Measurements from ENCODE around the gene SPINK2.

Gene SPINK2

DNA sequence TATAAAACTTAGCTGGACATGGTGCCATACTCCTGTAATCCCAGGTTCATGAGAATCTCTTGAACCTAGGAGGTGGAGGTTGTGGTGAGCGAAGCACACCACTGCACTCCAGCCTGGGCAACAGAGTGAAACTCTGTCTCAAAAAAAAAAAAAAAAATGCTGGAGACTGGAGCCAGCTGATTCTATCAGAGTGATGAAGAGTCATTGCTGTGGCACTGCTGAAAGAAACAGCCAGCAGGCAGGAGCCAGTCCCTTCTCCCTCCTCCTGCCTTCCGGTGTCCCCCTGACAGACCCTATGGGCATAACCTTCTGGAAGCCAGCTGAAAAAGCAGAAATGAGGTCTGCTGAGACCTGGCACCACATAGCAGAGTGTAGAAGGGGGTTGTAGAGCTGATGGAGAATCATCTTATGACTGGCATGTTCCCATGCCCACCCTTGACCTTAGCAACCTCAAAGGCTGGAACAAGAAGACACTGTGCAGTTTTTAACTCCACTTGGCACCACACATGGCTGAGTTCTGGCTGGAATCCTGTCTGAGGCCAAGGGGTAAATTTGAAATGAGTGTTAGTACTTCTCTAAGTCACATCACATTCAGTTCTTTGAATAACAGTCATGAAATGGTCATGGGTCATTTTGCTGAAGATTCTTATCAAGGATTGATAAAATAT, 2.6 kb upstream of the SPINK2 start:
- TF ChIP-seq YY1 (IDR thresholded peaks at IDR 0.05; ENCODE audit: low read depth) = no peak
- TF ChIP-seq EGR1 (IDR thresholded peaks at IDR 0.05) = no peak
- TF ChIP-seq TCF12 (IDR thresholded peaks at IDR 0.05; ENCODE audit: low read depth) = no peak
- TF ChIP-seq, protein P1, sequence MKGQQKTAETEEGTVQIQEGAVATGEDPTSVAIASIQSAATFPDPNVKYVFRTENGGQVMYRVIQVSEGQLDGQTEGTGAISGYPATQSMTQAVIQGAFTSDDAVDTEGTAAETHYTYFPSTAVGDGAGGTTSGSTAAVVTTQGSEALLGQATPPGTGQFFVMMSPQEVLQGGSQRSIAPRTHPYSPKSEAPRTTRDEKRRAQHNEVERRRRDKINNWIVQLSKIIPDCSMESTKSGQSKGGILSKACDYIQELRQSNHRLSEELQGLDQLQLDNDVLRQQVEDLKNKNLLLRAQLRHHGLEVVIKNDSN (IDR thresholded peaks at IDR 0.05) = no peak
- no peak for TF ChIP-seq CREB1 (IDR thresholded peaks at IDR 0.05; ENCODE audit: low read depth)
- no peak for TF ChIP-seq NFIC (IDR thresholded peaks at IDR 0.05)
- no peak for TF ChIP-seq TEAD4 (IDR thresholded peaks at IDR 0.05)
- TF ChIP-seq, protein P2, sequence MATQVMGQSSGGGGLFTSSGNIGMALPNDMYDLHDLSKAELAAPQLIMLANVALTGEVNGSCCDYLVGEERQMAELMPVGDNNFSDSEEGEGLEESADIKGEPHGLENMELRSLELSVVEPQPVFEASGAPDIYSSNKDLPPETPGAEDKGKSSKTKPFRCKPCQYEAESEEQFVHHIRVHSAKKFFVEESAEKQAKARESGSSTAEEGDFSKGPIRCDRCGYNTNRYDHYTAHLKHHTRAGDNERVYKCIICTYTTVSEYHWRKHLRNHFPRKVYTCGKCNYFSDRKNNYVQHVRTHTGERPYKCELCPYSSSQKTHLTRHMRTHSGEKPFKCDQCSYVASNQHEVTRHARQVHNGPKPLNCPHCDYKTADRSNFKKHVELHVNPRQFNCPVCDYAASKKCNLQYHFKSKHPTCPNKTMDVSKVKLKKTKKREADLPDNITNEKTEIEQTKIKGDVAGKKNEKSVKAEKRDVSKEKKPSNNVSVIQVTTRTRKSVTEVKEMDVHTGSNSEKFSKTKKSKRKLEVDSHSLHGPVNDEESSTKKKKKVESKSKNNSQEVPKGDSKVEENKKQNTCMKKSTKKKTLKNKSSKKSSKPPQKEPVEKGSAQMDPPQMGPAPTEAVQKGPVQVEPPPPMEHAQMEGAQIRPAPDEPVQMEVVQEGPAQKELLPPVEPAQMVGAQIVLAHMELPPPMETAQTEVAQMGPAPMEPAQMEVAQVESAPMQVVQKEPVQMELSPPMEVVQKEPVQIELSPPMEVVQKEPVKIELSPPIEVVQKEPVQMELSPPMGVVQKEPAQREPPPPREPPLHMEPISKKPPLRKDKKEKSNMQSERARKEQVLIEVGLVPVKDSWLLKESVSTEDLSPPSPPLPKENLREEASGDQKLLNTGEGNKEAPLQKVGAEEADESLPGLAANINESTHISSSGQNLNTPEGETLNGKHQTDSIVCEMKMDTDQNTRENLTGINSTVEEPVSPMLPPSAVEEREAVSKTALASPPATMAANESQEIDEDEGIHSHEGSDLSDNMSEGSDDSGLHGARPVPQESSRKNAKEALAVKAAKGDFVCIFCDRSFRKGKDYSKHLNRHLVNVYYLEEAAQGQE (IDR thresholded peaks at IDR 0.05; ENCODE audit: low read depth) = no peak
- no peak for TF ChIP-seq CEBPB (IDR thresholded peaks at IDR 0.05)
- no peak for TF ChIP-seq ZBTB7A (IDR thresholded peaks at IDR 0.05; ENCODE audit: low read depth)

DNA sequence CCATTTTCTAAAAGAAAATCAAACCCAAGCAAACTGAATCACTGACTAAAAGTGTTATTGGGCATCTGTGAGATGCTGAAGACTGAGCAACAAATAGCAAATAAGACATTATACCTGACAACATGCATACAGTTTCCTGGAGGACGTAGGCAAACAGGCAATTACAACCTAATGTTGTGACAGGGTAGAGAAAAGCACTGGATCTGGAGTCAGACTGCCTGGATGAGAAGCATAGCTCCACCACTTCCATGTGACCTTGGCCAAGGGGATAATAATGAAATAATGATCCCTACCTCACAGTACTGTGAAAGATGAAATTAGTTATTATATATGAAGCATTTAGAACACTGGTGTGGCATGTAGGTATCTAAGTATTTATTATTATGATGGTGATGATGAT, 2.7 kb downstream of the SPINK2 start:
- TF ChIP-seq, protein P1 (IDR thresholded peaks at IDR 0.05) = no peak
- TF ChIP-seq EP300 (IDR thresholded peaks at IDR 0.05; ENCODE audit: borderline replicate concordance) = no peak
- no peak for TF ChIP-seq CREB1 (IDR thresholded peaks at IDR 0.05; ENCODE audit: low read depth)
- no peak for TF ChIP-seq YY1 (IDR thresholded peaks at IDR 0.05; ENCODE audit: low read depth)

DNA sequence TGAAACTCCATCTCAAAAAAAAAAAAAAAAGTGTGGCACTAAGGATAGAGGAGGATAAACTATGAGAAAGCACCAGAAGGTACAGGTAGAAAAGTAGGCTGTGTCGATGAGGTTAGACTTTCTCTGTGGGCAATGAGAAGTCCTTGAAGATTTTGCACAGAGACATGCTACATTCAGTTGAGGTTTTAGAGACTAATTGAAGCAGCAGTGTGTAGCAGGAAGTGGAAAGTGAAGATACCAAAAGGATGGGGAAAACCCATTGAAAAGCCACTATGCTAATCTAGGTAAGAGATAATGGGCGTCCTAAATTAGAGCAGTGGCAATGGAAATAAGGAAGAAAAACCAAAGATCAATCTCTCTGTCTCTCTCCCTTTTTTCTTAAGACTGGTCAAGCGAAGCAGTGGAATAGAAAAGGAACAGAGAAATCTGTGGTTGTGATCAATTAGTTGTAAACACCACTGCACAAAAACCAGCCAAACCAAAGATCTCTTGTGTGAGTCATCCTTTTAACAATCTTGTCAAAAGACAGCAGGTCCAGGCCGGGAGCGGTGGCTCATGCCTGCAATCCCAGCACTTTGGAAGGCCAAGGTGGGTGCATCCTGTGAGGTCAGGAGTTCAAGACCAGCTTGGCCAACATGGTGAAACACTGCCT, 3.5 kb downstream of the SPINK2 start:
- TF ChIP-seq ZBTB7A (IDR thresholded peaks at IDR 0.05; ENCODE audit: low read depth) = no peak
- TF ChIP-seq CEBPB (IDR thresholded peaks at IDR 0.05) = no peak
- no peak for TF ChIP-seq YY1 (IDR thresholded peaks at IDR 0.05; ENCODE audit: low read depth)
- TF ChIP-seq, protein P1 (IDR thresholded peaks at IDR 0.05) = no peak
- no peak for TF ChIP-seq CREB1 (IDR thresholded peaks at IDR 0.05; ENCODE audit: low read depth)
- TF ChIP-seq, protein P2 (IDR thresholded peaks at IDR 0.05; ENCODE audit: low read depth) = no peak
- TF ChIP-seq TCF12 (IDR thresholded peaks at IDR 0.05; ENCODE audit: low read depth) = no peak
- TF ChIP-seq NFIC (IDR thresholded peaks at IDR 0.05) = no peak
- no peak for TF ChIP-seq EP300 (IDR thresholded peaks at IDR 0.05; ENCODE audit: borderline replicate concordance)
- no peak for TF ChIP-seq RAD21 (IDR thresholded peaks at IDR 0.05; ENCODE audit: low read depth)

DNA sequence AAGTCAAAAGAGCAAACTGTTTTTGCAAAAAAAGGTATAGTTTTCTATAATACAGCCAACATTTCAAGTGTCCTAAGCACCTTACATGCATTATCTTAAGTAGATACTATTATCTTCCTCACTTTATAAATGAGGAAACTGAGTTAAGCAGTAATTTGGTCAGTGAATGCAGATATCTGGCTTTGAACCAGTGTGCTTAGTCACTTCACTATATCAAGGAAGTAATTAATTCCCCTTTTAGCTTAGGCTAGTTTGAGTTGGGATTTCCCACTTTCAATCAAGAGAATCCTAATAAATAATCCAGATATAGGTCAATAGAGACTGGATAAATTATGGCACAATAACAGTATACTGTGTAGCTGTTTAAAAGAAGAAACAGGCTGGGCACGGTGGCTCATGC, 14.8 kb downstream of the SPINK2 start:
- TF ChIP-seq TAF1 (IDR thresholded peaks at IDR 0.05; ENCODE audit: low read depth) = no peak
- no peak for TF ChIP-seq ZBTB7A (IDR thresholded peaks at IDR 0.05; ENCODE audit: low read depth)
- TF ChIP-seq CEBPB (IDR thresholded peaks at IDR 0.05) = no peak
- TF ChIP-seq, protein P1 (IDR thresholded peaks at IDR 0.05) = no peak
- no peak for TF ChIP-seq EP300 (IDR thresholded peaks at IDR 0.05; ENCODE audit: borderline replicate concordance)
- TF ChIP-seq CREB1 (IDR thresholded peaks at IDR 0.05; ENCODE audit: low read depth) = no peak
- TF ChIP-seq, protein P3, sequence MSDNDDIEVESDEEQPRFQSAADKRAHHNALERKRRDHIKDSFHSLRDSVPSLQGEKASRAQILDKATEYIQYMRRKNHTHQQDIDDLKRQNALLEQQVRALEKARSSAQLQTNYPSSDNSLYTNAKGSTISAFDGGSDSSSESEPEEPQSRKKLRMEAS (IDR thresholded peaks at IDR 0.05) = no peak
- TF ChIP-seq RAD21 (IDR thresholded peaks at IDR 0.05; ENCODE audit: low read depth) = no peak
- no peak for TF ChIP-seq TEAD4 (IDR thresholded peaks at IDR 0.05)
- no peak for TF ChIP-seq TCF12 (IDR thresholded peaks at IDR 0.05; ENCODE audit: low read depth)
- TF ChIP-seq, protein P2 (IDR thresholded peaks at IDR 0.05; ENCODE audit: low read depth) = no peak
- no peak for TF ChIP-seq YY1 (IDR thresholded peaks at IDR 0.05; ENCODE audit: low read depth)
- TF ChIP-seq EGR1 (IDR thresholded peaks at IDR 0.05) = no peak
